ENCODE measurements around the gene FAM151A.

The FAM151A gene

GRCh38 chr1:54571326-54571725 is 52.0 kb downstream of the FAM151A start:
- DNase-seq (ENCODE audit: low spot score in 2 of 2), result no peak
- Histone ChIP-seq H3K27me3 (ENCODE audit: low read depth) (no peaks in the 10 kb centered on the region), H3K4me1 (no peaks in the 10 kb centered on the region), H3K4me3 (no peak overlapping the region), H3K9me3 (no peaks in the 10 kb centered on the region), H3K36me3 (replicated peaks) (no peaks in the 10 kb centered on the region)
- in situ Hi-C loops (cut with MboI; ENCODE audit: low sequenced_read_pairs), result no loop called here

GRCh38 chr1:54570161-54570560 is 53.2 kb downstream of the FAM151A start:
- Histone ChIP-seq H3K4me3 (no peak overlapping the region), H3K36me3 (replicated peaks) (no peaks in the 10 kb centered on the region), H3K4me1 (no peaks in the 10 kb centered on the region), H3K9me3 (no peaks in the 10 kb centered on the region), H3K27me3 (ENCODE audit: low read depth) (no peaks in the 10 kb centered on the region)
- in situ Hi-C loops (cut with MboI; ENCODE audit: low sequenced_read_pairs), result no loop called here
- no peak for DNase-seq (ENCODE audit: low spot score in 2 of 2)

- Histone ChIP-seq H3K4me3 (no peak overlapping the region), H3K36me3 (replicated peaks) (no peaks in the 10 kb centered on the region), H3K9me3 (no peaks in the 10 kb centered on the region), H3K4me1 (no peaks in the 10 kb centered on the region), H3K27me3 (ENCODE audit: low read depth) (no peaks in the 10 kb centered on the region)
- DNase-seq (ENCODE audit: low spot score in 2 of 2), result no peak
- in situ Hi-C loops (cut with MboI; ENCODE audit: low sequenced_read_pairs), result no loop called here
Measured at GRCh38 chr1:54569339-54569738, 54.0 kb downstream of the FAM151A start.

GRCh38 chr1:54567961-54568360 is 55.4 kb downstream of the FAM151A start:
- Histone ChIP-seq H3K9me3 (no peaks in the 10 kb centered on the region), H3K4me3 (no peak overlapping the region), H3K36me3 (replicated peaks) (no peaks in the 10 kb centered on the region), H3K4me1 (no peaks in the 10 kb centered on the region), H3K27me3 (ENCODE audit: low read depth) (no peaks in the 10 kb centered on the region)
- in situ Hi-C loops (cut with MboI; ENCODE audit: low sequenced_read_pairs), result no loop called here
- DNase-seq (ENCODE audit: low spot score in 2 of 2), result no peak

- H3K4me3 ChIP-seq, result no peak overlapping the region
- no peaks in the 10 kb centered on the region for H3K4me1 ChIP-seq
- H3K9me3 ChIP-seq, result no peaks in the 10 kb centered on the region
- in situ Hi-C loops (cut with MboI; ENCODE audit: low sequenced_read_pairs), result no loop called here
- H3K36me3 ChIP-seq (replicated peaks), result no peaks in the 10 kb centered on the region
- no peak for DNase-seq (ENCODE audit: low spot score in 2 of 2)
- H3K27me3 ChIP-seq (ENCODE audit: low read depth), result no peaks in the 10 kb centered on the region
Measured at GRCh38 chr1:54566438-54567141, 56.7 kb downstream of the FAM151A start.

- no peaks in the 10 kb centered on the region for H3K27me3 ChIP-seq (ENCODE audit: low read depth)
- in situ Hi-C loops (cut with MboI; ENCODE audit: low sequenced_read_pairs), result no loop called here
- no peaks in the 10 kb centered on the region for H3K9me3 ChIP-seq
- H3K4me1 ChIP-seq, result no peaks in the 10 kb centered on the region
- H3K36me3 ChIP-seq (replicated peaks), result no peaks in the 10 kb centered on the region
- DNase-seq (ENCODE audit: low spot score in 2 of 2), result no peak
- no peak overlapping the region for H3K4me3 ChIP-seq
Measured at GRCh38 chr1:54565113-54565501, 58.2 kb downstream of the FAM151A start.

- in situ Hi-C loops (cut with MboI; ENCODE audit: low sequenced_read_pairs), result no loop called here
- Histone ChIP-seq H3K9me3 (no peaks in the 10 kb centered on the region), H3K27me3 (ENCODE audit: low read depth) (no peaks in the 10 kb centered on the region), H3K4me3 (no peak overlapping the region), H3K4me1 (no peaks in the 10 kb centered on the region), H3K36me3 (replicated peaks) (no peaks in the 10 kb centered on the region)
- DNase-seq (ENCODE audit: low spot score in 2 of 2), result no peak
Measured at GRCh38 chr1:54564312-54565112, 58.8 kb downstream of the FAM151A start.

- no peaks in the 10 kb centered on the region for H3K27me3 ChIP-seq (ENCODE audit: low read depth)
- no peak for DNase-seq (ENCODE audit: low spot score in 2 of 2)
- no peak overlapping the region for H3K4me3 ChIP-seq
- in situ Hi-C loops (cut with MboI; ENCODE audit: low sequenced_read_pairs), result no loop called here
- H3K36me3 ChIP-seq (replicated peaks), result no peaks in the 10 kb centered on the region
- peaks cover 8% of the 10 kb centered on the region for H3K9me3 ChIP-seq
- H3K4me1 ChIP-seq, result no peaks in the 10 kb centered on the region
Measured at GRCh38 chr1:54559771-54560231, 63.5 kb downstream of the FAM151A start.

All from HAP-1 (cell line).